ENCODE measurements around the gene PRMT1.

DNA sequence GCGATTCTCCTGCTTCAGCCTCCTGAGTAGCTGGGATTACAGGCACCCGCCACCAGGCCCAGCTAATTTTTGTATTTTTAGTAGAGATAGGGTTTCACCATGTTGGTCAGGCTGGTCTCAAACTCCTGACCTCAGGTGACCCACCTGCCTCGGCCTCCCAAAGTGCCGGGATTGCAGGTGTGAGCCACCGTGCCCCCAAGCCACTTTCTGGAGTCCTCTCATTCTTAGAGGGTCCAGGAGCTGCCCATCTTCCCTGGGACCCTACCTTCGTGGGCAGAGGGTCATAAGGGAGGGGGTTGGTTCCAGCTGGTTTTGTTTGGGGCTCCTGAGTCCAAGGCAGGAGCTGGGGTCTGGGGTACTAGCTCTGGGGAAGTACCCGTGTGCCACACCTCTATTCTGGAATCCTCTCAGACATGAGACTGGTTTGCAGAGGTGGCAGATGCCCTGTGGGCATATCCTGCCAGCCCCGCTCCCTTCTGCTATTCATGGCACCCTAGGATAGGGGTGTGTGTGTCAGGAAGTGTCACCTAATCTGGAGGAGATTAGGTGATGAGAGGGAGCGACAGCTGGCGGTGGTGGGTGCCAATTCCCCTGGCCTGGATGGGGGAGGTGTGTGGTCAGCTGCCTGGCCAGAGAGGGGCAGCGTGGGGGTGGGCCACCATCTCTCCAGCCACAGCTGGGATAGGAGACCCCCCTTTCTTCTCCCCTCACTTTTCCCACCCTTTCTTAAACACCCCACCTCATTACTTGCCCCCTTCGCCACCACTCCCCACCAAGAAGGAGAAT lies 2.1 kb downstream of the PRMT1 start:
- TF ChIP-seq, protein P1, sequence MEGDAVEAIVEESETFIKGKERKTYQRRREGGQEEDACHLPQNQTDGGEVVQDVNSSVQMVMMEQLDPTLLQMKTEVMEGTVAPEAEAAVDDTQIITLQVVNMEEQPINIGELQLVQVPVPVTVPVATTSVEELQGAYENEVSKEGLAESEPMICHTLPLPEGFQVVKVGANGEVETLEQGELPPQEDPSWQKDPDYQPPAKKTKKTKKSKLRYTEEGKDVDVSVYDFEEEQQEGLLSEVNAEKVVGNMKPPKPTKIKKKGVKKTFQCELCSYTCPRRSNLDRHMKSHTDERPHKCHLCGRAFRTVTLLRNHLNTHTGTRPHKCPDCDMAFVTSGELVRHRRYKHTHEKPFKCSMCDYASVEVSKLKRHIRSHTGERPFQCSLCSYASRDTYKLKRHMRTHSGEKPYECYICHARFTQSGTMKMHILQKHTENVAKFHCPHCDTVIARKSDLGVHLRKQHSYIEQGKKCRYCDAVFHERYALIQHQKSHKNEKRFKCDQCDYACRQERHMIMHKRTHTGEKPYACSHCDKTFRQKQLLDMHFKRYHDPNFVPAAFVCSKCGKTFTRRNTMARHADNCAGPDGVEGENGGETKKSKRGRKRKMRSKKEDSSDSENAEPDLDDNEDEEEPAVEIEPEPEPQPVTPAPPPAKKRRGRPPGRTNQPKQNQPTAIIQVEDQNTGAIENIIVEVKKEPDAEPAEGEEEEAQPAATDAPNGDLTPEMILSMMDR (CRISPR knock-in tag; IDR thresholded peaks at IDR 0.05): no peak
- no peak for TF ChIP-seq ZNF317 (CRISPR knock-in tag; IDR thresholded peaks at IDR 0.05)
- TF ChIP-seq, protein P2, sequence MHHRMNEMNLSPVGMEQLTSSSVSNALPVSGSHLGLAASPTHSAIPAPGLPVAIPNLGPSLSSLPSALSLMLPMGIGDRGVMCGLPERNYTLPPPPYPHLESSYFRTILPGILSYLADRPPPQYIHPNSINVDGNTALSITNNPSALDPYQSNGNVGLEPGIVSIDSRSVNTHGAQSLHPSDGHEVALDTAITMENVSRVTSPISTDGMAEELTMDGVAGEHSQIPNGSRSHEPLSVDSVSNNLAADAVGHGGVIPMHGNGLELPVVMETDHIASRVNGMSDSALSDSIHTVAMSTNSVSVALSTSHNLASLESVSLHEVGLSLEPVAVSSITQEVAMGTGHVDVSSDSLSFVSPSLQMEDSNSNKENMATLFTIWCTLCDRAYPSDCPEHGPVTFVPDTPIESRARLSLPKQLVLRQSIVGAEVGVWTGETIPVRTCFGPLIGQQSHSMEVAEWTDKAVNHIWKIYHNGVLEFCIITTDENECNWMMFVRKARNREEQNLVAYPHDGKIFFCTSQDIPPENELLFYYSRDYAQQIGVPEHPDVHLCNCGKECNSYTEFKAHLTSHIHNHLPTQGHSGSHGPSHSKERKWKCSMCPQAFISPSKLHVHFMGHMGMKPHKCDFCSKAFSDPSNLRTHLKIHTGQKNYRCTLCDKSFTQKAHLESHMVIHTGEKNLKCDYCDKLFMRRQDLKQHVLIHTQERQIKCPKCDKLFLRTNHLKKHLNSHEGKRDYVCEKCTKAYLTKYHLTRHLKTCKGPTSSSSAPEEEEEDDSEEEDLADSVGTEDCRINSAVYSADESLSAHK (CRISPR knock-in tag; IDR thresholded peaks at IDR 0.05; ENCODE audit: borderline replicate concordance): no peak
- TF ChIP-seq RAD51 (IDR thresholded peaks at IDR 0.05; ENCODE audit: borderline replicate concordance): no peak
- TF ChIP-seq ZFX (CRISPR knock-in tag; IDR thresholded peaks at IDR 0.05; ENCODE audit: low read depth): no peak
- TF ChIP-seq JUN (CRISPR knock-in tag; IDR thresholded peaks at IDR 0.05): no peak
- no peak for TF ChIP-seq SIN3A (IDR thresholded peaks at IDR 0.05; ENCODE audit: borderline replicate concordance, low read depth, low read length)
- TF ChIP-seq SAFB2 (CRISPR knock-in tag; IDR thresholded peaks at IDR 0.05; ENCODE audit: borderline replicate concordance, low read depth): no peak
- TF ChIP-seq, protein P3, sequence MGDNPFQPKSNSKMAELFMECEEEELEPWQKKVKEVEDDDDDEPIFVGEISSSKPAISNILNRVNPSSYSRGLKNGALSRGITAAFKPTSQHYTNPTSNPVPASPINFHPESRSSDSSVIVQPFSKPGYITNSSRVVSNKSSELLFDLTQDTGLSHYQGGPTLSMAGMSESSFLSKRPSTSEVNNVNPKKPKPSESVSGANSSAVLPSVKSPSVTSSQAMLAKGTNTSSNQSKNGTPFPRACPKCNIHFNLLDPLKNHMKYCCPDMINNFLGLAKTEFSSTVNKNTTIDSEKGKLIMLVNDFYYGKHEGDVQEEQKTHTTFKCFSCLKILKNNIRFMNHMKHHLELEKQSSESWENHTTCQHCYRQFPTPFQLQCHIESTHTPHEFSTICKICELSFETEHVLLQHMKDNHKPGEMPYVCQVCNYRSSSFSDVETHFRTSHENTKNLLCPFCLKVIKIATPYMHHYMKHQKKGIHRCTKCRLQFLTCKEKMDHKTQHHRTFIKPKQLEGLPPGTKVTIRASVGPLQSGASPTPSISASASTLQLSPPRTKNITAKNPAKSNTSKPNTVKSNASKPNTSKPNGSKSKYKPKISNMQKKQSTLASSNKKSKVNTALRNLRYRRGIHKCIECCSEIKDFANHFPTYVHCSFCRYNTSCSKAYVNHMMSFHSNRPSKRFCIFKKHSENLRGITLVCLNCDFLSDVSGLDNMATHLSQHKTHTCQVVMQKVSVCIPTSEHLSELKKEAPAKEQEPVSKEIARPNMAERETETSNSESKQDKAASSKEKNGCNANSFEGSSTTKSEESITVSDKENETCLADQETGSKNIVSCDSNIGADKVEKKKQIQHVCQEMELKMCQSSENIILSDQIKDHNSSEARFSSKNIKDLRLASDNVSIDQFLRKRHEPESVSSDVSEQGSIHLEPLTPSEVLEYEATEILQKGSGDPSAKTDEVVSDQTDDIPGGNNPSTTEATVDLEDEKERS (CRISPR knock-in tag; IDR thresholded peaks at IDR 0.05): no peak
- no peak for TF ChIP-seq SP5 (CRISPR knock-in tag; IDR thresholded peaks at IDR 0.05; ENCODE audit: borderline replicate concordance, low read depth)
- TF ChIP-seq ASH2L (IDR thresholded peaks at IDR 0.05; ENCODE audit: insufficient read length, low read depth, low read length): no peak

Data from HepG2 (cell line).